GM10248 (cell line): Measurements from ENCODE around the gene NAALAD2.
A peak's percentile ranks its signal among the peaks of the same experiment; 100 is the strongest.
"Not testable (repeated sequence)": the region's sequence is repeated elsewhere in the genome, so short reads cannot be mapped to it uniquely, and the experiment has no call there.

Source experiments
- CTCF ChIA-PET: fragments of 300-600 bp; sonication (Branson Sonifier 250); formaldehyde crosslinking; extraction: SDS; loops from one replicate; lab custom pipeline; 2021; ENCODE audit warnings: antibody characterized with exemption; lab: Yijun Ruan, JAX
- POLR2A ChIA-PET: fragments of 350-650 bp; sonication (Branson Sonifier 250); formaldehyde crosslinking; extraction: SDS; loops from one replicate; lab custom pipeline; 2020; ENCODE audit warnings: antibody characterized with exemption; lab: Yijun Ruan, JAX
- DNase-seq: peaks from one replicate; pipeline ENCODE4 v3.0.0; 2012; ENCODE audit errors: extremely low spot score
- TF ChIP-seq, protein P1 (sequence below): IDR thresholded peaks from 2 replicates; pipeline ENCODE4 v1.5.1; 2012; ENCODE audit warnings: mild to moderate bottlenecking, low read depth; ENCODE audit errors: extremely low read depth, missing control alignments, control extremely low read depth

Gene NAALAD2

GRCh38 chr11:90192869-90193582, 58.6 kb downstream of the NAALAD2 start:
- TF ChIP-seq, protein P1, sequence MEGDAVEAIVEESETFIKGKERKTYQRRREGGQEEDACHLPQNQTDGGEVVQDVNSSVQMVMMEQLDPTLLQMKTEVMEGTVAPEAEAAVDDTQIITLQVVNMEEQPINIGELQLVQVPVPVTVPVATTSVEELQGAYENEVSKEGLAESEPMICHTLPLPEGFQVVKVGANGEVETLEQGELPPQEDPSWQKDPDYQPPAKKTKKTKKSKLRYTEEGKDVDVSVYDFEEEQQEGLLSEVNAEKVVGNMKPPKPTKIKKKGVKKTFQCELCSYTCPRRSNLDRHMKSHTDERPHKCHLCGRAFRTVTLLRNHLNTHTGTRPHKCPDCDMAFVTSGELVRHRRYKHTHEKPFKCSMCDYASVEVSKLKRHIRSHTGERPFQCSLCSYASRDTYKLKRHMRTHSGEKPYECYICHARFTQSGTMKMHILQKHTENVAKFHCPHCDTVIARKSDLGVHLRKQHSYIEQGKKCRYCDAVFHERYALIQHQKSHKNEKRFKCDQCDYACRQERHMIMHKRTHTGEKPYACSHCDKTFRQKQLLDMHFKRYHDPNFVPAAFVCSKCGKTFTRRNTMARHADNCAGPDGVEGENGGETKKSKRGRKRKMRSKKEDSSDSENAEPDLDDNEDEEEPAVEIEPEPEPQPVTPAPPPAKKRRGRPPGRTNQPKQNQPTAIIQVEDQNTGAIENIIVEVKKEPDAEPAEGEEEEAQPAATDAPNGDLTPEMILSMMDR = no peak
- CTCF ChIA-PET = interaction anchor here (1.9 kb wide), 1 partner anchor 11 kb away, joined by 9 read pairs; no protein-coding TSS in a partner anchor
- DNase-seq = no peak
- POLR2A ChIA-PET = no interaction called here

GRCh38 chr11:90197377-90197776, 62.9 kb downstream of the NAALAD2 start:
- ChIA-PET POLR2A (no interaction called here), CTCF (interaction anchor here (1.7 to 3.0 kb wide), 2 partner anchors 8 to 12 kb away, joined by 4 to 18 read pairs; no protein-coding TSS in a partner anchor)
- TF ChIP-seq, protein P1 = no peak
- DNase-seq = no peak

GRCh38 chr11:90202342-90202741, 67.9 kb downstream of the NAALAD2 start:
- ChIA-PET CTCF (interaction anchor here (1.1 to 5.8 kb wide), 2 partner anchors 13 to 21 kb away, joined by 3 to 38 read pairs; partner anchors contain the start of gene CHORDC1), POLR2A (no interaction called here)
- DNase-seq = no peak
- TF ChIP-seq, protein P1 = no peak

GRCh38 chr11:90204407-90204806, 69.9 kb downstream of the NAALAD2 start:
- ChIA-PET CTCF (interaction anchor here (1.2 to 5.8 kb wide), 14 partner anchors 8 to 435 kb away, joined by 3 to 38 read pairs (median 8); partner anchors contain the start of gene CHORDC1), POLR2A (no interaction called here)
- DNase-seq = no peak
- TF ChIP-seq, protein P1 = no peak

GRCh38 chr11:90204832-90205646, 70.6 kb downstream of the NAALAD2 start:
- POLR2A ChIA-PET = no interaction called here
- TF ChIP-seq, protein P1 = peak; percentile 82
- peak; percentile 45 for DNase-seq
- CTCF ChIA-PET = interaction anchor here (0.7 to 5.8 kb wide), 16 partner anchors 9 to 435 kb away, joined by 3 to 38 read pairs (median 6); partner anchors contain the start of gene CHORDC1

DNA sequence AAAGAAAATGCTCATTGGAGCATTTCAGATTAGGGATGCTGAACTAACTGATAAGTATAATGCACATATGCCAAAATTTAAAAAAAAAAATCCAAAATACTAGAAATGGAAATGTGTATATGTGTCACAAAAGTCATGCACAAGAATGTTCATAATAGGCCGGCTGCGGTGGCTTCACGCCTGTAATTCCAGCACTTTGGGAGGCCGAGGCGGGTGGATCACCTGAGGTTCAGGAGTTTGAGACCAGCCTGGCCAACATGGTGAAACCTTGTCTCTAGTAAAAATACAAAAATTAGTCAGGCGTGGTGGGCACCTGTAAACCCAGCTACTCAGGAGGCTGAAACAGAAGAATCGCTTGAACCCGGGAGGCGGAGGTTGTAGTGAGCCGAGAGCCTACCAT, 73.5 kb downstream of the NAALAD2 start:
- CTCF ChIA-PET, POLR2A ChIA-PET, DNase-seq: not testable (repeated sequence)
